Activated CD8-positive, alpha-beta memory T cell treated with anti-CD3 and anti-CD28 coated beads, Interleukin-2, amount 50 U/mL, for 1 hour (primary cell): ENCODE results near the gene MYH10.

Source experiments
- DNase-seq: peaks from one replicate; pipeline ENCODE4 v3.0.0-alpha.2; 2020; ENCODE audit errors: extremely low read depth

MYH10 gene

GRCh38 chr17:8444494-8444893 lies 186.0 kb downstream of the MYH10 start:
- no peak for DNase-seq

- no peak for DNase-seq
Measured at GRCh38 chr17:8443756-8444155, 186.8 kb downstream of the MYH10 start.

- DNase-seq = no peak
Measured at GRCh38 chr17:8442310-8442709, 188.2 kb downstream of the MYH10 start.

GRCh38 chr17:8441690-8442089 lies 188.8 kb downstream of the MYH10 start:
- DNase-seq = no peak

- no peak for DNase-seq
Measured at GRCh38 chr17:8439681-8440080, 190.8 kb downstream of the MYH10 start.

- no peak for DNase-seq
Measured at GRCh38 chr17:8438441-8438840, 192.1 kb downstream of the MYH10 start.

- DNase-seq = no peak
Measured at GRCh38 chr17:8436844-8437171, 193.7 kb downstream of the MYH10 start.

- peak; percentile 4 for DNase-seq
Measured at GRCh38 chr17:8436169-8436843, 194.2 kb downstream of the MYH10 start.

GRCh38 chr17:8435245-8436168 lies 195.0 kb downstream of the MYH10 start, which contains the start of gene NDEL1:
Gene NDEL1, plus strand, starts transcription at chr17:8435884. Its CDS starts 8,388 bp downstream, at chr17:8444272.
- DNase-seq = peak; percentile 97

GRCh38 chr17:8430966-8431365 lies 199.6 kb downstream of the MYH10 start:
- no peak for DNase-seq

GRCh38 chr17:8426802-8427201 lies 203.7 kb downstream of the MYH10 start:
- DNase-seq = no peak

GRCh38 chr17:8426094-8426720 lies 204.3 kb downstream of the MYH10 start:
- DNase-seq = no peak
